ENCODE measurements around the gene KLHDC10.
"Not testable (repeated sequence)": the region's sequence is repeated elsewhere in the genome, so short reads cannot be mapped to it uniquely, and the experiment has no call there.

DNA sequence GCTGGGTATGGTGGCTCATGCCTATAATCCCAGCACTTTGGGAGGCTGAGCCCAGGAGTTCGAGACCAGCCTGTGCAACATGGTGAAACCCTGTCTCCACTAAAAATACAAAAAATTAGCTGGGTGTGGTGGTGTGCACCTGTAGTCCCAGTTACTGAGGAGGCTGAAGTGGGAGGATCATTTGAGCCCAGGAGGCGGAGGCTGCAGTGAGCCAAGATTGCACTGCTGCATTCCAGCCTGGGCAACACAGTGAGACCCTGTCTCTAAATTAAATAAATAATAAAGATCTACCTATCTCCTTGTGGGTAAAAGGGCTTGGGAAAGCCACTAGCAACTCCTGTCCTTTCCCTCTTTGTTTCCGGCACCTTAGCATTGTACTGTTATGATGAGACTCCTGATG lies 56.5 kb downstream of the KLHDC10 start:
- TF ChIP-seq, protein P1, sequence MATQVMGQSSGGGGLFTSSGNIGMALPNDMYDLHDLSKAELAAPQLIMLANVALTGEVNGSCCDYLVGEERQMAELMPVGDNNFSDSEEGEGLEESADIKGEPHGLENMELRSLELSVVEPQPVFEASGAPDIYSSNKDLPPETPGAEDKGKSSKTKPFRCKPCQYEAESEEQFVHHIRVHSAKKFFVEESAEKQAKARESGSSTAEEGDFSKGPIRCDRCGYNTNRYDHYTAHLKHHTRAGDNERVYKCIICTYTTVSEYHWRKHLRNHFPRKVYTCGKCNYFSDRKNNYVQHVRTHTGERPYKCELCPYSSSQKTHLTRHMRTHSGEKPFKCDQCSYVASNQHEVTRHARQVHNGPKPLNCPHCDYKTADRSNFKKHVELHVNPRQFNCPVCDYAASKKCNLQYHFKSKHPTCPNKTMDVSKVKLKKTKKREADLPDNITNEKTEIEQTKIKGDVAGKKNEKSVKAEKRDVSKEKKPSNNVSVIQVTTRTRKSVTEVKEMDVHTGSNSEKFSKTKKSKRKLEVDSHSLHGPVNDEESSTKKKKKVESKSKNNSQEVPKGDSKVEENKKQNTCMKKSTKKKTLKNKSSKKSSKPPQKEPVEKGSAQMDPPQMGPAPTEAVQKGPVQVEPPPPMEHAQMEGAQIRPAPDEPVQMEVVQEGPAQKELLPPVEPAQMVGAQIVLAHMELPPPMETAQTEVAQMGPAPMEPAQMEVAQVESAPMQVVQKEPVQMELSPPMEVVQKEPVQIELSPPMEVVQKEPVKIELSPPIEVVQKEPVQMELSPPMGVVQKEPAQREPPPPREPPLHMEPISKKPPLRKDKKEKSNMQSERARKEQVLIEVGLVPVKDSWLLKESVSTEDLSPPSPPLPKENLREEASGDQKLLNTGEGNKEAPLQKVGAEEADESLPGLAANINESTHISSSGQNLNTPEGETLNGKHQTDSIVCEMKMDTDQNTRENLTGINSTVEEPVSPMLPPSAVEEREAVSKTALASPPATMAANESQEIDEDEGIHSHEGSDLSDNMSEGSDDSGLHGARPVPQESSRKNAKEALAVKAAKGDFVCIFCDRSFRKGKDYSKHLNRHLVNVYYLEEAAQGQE (IDR thresholded peaks at IDR 0.05; ENCODE audit: borderline replicate concordance), result not testable (repeated sequence)
- TF ChIP-seq, protein P2, sequence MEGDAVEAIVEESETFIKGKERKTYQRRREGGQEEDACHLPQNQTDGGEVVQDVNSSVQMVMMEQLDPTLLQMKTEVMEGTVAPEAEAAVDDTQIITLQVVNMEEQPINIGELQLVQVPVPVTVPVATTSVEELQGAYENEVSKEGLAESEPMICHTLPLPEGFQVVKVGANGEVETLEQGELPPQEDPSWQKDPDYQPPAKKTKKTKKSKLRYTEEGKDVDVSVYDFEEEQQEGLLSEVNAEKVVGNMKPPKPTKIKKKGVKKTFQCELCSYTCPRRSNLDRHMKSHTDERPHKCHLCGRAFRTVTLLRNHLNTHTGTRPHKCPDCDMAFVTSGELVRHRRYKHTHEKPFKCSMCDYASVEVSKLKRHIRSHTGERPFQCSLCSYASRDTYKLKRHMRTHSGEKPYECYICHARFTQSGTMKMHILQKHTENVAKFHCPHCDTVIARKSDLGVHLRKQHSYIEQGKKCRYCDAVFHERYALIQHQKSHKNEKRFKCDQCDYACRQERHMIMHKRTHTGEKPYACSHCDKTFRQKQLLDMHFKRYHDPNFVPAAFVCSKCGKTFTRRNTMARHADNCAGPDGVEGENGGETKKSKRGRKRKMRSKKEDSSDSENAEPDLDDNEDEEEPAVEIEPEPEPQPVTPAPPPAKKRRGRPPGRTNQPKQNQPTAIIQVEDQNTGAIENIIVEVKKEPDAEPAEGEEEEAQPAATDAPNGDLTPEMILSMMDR (IDR thresholded peaks at IDR 0.05; ENCODE audit: poor library complexity, severe bottlenecking), result not testable (repeated sequence)
